Karpas-422 (cell line): Measurements from ENCODE around the gene SMIM12. TPM values are rescaled to one million over a fixed set of nuclear protein-coding genes. Genes with fewer than 3 reads are reported as not detected.
"Not testable (repeated sequence)": the region's sequence is repeated elsewhere in the genome, so short reads cannot be mapped to it uniquely, and the experiment has no call there.

Source experiments
- DNase-seq: peaks from one replicate; pipeline ENCODE4 v3.0.0-alpha.2; 2015
- H2AFZ ChIP-seq: fragments of 200-600 bp; sonication (generic); 2 replicates; pipeline ENCODE4 v1.6.1; 2014; ENCODE audit warnings: antibody characterized with exemption, low read length, mixed read lengths
- H3K27ac ChIP-seq: fragments of 200-600 bp; sonication (generic); 2 replicates; pipeline ENCODE4 v1.5.1; 2014; ENCODE audit warnings: mild to moderate bottlenecking, low read length, moderate library complexity
- H3K27me3 ChIP-seq: fragments of 200-600 bp; sonication (generic); 2 replicates; pipeline ENCODE4 v1.6.1; 2014; ENCODE audit warnings: low read length, mixed read lengths
- H3K36me3 ChIP-seq: fragments of 200-600 bp; sonication (generic); 2 replicates; pipeline ENCODE4 v1.6.1; 2014; ENCODE audit warnings: low read length, mixed read lengths; ENCODE audit not compliant: insufficient read depth
- H3K4me1 ChIP-seq: fragments of 200-600 bp; sonication (generic); 2 replicates; pipeline ENCODE4 v1.6.1; 2014; ENCODE audit warnings: mild to moderate bottlenecking, low read length, mixed read lengths
- H3K4me2 ChIP-seq: fragments of 200-600 bp; sonication (generic); 2 replicates; pipeline ENCODE4 v1.6.1; 2014; ENCODE audit warnings: low read length, low read depth, mild to moderate bottlenecking; ENCODE audit not compliant: poor library complexity, severe bottlenecking
- H3K4me3 ChIP-seq: fragments of 200-600 bp; sonication (generic); 2 replicates; pipeline ENCODE4 v1.5.1; 2014; ENCODE audit warnings: mild to moderate bottlenecking, antibody characterized with exemption, low read length, mixed read lengths
- H3K79me2 ChIP-seq: fragments of 200-600 bp; sonication (generic); 2 replicates; pipeline ENCODE4 v1.6.1; 2014; ENCODE audit warnings: mild to moderate bottlenecking, low read length, mixed read lengths
- H3K9ac ChIP-seq: fragments of 200-600 bp; sonication (generic); 2 replicates; pipeline ENCODE4 v1.6.0; 2014; ENCODE audit warnings: low read length
- H3K9me2 ChIP-seq: fragments of 200-600 bp; sonication (generic), shearing (Covaris generic); replicated peaks from 2 replicates; pipeline ENCODE4 v1.6.0; 2014; ENCODE audit warnings: mild to moderate bottlenecking, low read length, moderate library complexity; ENCODE audit not compliant: insufficient read depth
- H3K9me3 ChIP-seq: fragments of 300-700, 200-600 bp; sonication (generic); 2 replicates; pipeline ENCODE4 v1.6.1; 2014; ENCODE audit warnings: low read length, mixed read lengths
- H4K20me1 ChIP-seq: fragments of 200-600 bp; sonication (generic); 2 replicates; pipeline ENCODE4 v1.6.1; 2014; ENCODE audit warnings: mild to moderate bottlenecking, antibody characterized with exemption, low read length, low read depth; ENCODE audit not compliant: insufficient read depth
- total RNA-seq: library from RNA; depleted of rRNA; stranded (reverse); fragments of >200 nt; shearing (Covaris generic); gene quantifications from 2 replicates; pipeline ENCODE4 v1.2.3, GENCODE V29; 2014; ENCODE audit warnings: low replicate concordance; rRNA removed

The SMIM12 gene
- total RNA-seq, 1 experiment from 2014 or later, result 25.3 TPM

DNA sequence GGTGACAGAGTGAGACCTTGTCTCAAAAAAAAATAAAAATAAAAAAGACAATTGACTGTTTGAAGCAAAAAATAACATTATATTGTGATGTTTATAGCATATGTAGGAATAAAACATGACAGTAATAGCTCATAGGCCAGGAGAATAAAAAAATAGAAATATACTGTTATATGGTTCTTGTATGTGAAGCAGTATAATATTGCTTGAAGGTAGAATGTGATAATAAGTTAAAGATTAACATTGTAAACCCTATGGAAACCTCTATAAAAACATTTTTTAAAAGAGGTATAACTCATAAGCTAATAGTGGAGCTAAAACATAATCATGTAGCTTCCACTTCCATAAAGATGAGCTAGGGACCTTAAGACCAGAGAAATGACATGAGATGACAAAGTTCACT lies 43.2 kb downstream of the SMIM12 start:
- Histone ChIP-seq H2AFZ (no peak overlapping the region), H4K20me1 (no peaks in the 10 kb centered on the region), H3K36me3 (no peaks in the 10 kb centered on the region), H3K9me3 (no peaks in the 10 kb centered on the region), H3K27ac (no peak overlapping the region), H3K9me2 (no peaks in the 10 kb centered on the region), H3K4me3 (no peak overlapping the region), H3K4me1 (no peaks in the 10 kb centered on the region), H3K79me2 (no peaks in the 10 kb centered on the region), H3K27me3 (no peaks in the 10 kb centered on the region), H3K4me2 (no peak overlapping the region), H3K9ac (no peak overlapping the region)
- DNase-seq, result no peak

DNA sequence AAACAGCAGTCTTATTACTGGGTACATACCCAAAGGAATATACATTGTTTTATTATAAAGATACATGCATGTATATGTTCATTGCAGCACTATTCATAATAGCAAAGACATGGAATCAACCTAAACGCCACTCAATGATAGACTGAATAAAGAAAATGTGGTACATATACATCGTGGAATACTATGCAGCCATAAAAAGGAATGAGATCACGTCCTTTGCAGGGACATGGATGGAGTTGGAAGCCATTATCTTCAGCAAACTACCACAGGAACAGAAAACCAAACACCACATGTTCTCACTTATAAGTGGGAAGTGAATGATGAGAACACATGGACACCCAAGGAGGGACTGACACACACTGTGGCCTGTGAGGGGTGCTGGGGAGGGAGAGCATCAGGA lies 48.8 kb downstream of the SMIM12 start:
- not testable (repeated sequence) for H3K4me1 ChIP-seq, H3K9me3 ChIP-seq, H4K20me1 ChIP-seq, H3K9me2 ChIP-seq, H3K9ac ChIP-seq, H3K4me2 ChIP-seq, DNase-seq, H3K4me3 ChIP-seq, H3K27ac ChIP-seq, H2AFZ ChIP-seq, H3K79me2 ChIP-seq, H3K27me3 ChIP-seq, H3K36me3 ChIP-seq

DNA sequence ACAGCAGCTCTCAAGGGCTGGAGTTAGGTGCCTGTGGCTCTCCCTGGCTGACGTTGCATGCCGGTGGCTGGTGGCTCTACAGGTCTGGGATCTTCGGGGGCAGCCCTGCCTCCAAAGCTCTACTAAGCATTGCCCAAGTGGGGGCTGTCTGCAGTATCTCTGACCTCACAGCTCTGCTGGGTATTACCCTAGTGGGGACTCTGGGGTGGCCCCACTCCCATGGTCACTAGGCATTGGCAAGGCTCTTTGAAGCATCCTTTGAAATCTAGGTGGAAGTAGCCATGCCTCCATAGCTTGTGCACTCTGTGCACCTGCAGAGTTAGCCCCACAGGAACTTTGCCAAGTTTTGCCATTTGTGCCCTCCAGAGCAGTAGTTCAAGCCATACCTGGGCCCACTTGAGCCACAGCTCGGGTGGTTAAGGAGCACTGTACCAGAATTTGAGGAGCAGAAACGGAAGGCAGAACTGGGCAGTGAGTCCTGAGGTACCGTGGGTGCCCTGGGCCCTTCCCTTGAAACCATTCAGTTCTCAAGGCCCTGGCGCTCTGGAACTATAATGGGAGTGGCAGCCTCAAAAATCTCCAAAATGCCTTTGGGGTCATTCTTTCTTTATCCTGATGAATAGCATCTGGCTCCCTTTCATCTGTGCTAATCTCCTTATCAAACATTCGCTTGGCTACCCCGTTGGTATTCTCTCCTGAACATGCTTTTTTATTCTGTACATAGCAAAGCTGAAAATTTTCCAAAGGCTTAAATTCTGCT lies 51.3 kb downstream of the SMIM12 start:
- Histone ChIP-seq H3K27ac (no peak overlapping the region), H3K9ac (no peak overlapping the region), H3K4me2 (no peak overlapping the region), H3K27me3 (no peaks in the 10 kb centered on the region), H3K4me3 (no peak overlapping the region), H3K9me2 (no peaks in the 10 kb centered on the region), H3K4me1 (no peaks in the 10 kb centered on the region), H4K20me1 (no peaks in the 10 kb centered on the region), H2AFZ (no peak overlapping the region), H3K9me3 (no peaks in the 10 kb centered on the region), H3K36me3 (no peaks in the 10 kb centered on the region), H3K79me2 (no peaks in the 10 kb centered on the region)
- DNase-seq, result no peak

DNA sequence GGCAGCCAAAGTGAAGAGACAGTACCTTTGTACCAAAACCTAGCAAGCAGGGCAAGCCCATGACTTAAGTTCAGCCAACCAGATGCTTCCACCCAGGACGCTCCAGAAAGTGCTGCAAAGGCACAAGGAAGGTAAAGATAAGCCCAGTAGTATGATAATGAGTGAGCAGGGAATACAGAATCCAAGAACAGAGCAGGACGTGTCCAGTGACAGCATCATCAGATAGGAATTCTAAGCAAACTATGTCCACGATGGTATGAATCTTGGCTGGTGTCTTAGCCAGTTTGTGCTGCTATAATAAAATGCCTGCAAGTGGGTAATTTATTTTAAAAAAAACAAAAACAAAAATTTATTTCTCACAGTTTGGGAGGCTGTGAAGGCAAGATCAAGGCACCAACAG lies 53.2 kb downstream of the SMIM12 start:
- H3K9me2 ChIP-seq, result no peaks in the 10 kb centered on the region
- no peak overlapping the region for H3K27ac ChIP-seq
- H3K4me3 ChIP-seq, result no peak overlapping the region
- no peaks in the 10 kb centered on the region for H3K27me3 ChIP-seq
- no peaks in the 10 kb centered on the region for H4K20me1 ChIP-seq
- H3K4me2 ChIP-seq, result no peak overlapping the region
- no peaks in the 10 kb centered on the region for H3K36me3 ChIP-seq
- H2AFZ ChIP-seq, result no peak overlapping the region
- DNase-seq, result no peak
- no peaks in the 10 kb centered on the region for H3K79me2 ChIP-seq
- H3K4me1 ChIP-seq, result no peaks in the 10 kb centered on the region
- no peak overlapping the region for H3K9ac ChIP-seq
- no peaks in the 10 kb centered on the region for H3K9me3 ChIP-seq

DNA sequence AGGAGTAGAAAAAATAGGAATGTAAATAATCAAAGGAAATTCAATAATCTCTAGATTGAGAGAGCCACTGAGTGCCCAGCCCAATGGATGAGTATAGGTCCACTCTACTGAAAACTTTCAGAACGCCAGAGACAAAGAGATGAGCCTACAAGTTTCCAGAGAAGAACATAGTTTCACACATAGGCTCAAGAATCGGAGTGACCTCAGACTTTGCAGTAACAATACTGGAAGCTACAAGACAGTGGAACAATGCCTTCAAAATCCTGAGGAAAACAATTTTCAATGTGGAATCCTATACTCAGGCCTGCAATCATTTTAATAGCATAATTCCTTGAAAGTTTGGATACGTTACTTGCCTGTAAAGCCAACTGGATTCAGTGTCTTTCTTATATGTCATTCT lies 55.8 kb downstream of the SMIM12 start:
- Histone ChIP-seq H3K27me3 (no peaks in the 10 kb centered on the region), H3K27ac (no peak overlapping the region), H3K79me2 (no peaks in the 10 kb centered on the region), H4K20me1 (no peaks in the 10 kb centered on the region), H3K9me3 (no peaks in the 10 kb centered on the region), H3K9me2 (no peaks in the 10 kb centered on the region), H3K36me3 (no peaks in the 10 kb centered on the region), H3K4me1 (no peaks in the 10 kb centered on the region), H3K4me2 (no peak overlapping the region), H3K4me3 (no peak overlapping the region), H2AFZ (no peak overlapping the region), H3K9ac (no peak overlapping the region)
- DNase-seq, result no peak

Other genes with a start within 250 kb of the SMIM12 start
- not detected in 2 replicates for gene GJB5, start 104.7 kb downstream of the SMIM12 start, total RNA-seq
- gene GJB4, start 100.0 kb downstream of the SMIM12 start, total RNA-seq, result not detected in 2 replicates
- gene GJB3, start 78.5 kb downstream of the SMIM12 start, total RNA-seq, result not detected in 2 replicates
- gene GJA4, start 66.8 kb downstream of the SMIM12 start, total RNA-seq, result not detected in 2 replicates
- gene DLGAP3, start 69.9 kb upstream of the SMIM12 start, total RNA-seq, result 4.1 and 9.5 TPM in 2 replicates
- gene TMEM35B, start 125.6 kb upstream of the SMIM12 start, total RNA-seq, result 27.5 and 66.5 TPM in 2 replicates
- 18.9 and 43.5 TPM in 2 replicates for gene ZMYM6, start 172.2 kb upstream of the SMIM12 start, total RNA-seq
- 10.1 and 40.8 TPM in 2 replicates for gene ZMYM1, start 219.6 kb upstream of the SMIM12 start, total RNA-seq